ENCODE data around the gene ZNF552.

DNA sequence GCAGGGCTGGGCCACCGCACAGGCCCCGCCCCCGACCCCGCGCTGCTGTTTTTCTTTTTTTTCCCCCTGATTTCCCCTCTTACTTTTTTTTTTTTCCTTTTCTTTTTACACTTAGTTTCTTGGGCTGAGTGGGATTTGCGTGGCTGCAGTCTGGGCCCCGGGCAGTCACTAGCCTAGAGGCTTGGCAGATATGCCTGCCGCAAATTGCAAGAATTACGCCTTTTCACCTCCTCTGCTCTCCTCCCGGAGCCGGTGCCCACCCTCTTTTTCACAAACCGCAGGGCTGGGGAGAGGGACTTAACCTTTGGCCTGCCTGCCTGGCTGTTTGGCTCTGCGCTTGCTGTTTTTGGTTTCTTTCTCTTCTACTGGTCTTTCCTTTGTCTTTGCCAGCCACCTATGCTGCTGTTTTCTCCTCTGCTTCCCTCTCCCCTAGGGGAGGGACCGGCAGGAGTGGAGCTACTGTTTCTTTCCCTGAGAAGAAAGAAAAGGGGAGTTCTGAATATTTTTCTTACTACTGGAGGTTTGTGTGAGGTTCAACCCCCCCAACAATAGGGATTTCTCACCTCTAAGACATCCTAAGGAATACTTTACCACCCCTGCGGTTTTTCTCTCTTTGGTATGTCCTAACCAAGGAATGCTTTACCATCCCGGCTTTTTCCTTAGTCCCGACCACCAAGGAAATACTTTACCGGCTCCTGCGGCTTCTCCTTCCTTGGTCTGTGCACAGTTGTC lies 11.0 kb downstream of the ZNF552 start:
- no peak for TF ChIP-seq EZH2phosphoT487 (IDR thresholded peaks at IDR 0.05; ENCODE audit: low read depth)
- TF ChIP-seq, protein P1, sequence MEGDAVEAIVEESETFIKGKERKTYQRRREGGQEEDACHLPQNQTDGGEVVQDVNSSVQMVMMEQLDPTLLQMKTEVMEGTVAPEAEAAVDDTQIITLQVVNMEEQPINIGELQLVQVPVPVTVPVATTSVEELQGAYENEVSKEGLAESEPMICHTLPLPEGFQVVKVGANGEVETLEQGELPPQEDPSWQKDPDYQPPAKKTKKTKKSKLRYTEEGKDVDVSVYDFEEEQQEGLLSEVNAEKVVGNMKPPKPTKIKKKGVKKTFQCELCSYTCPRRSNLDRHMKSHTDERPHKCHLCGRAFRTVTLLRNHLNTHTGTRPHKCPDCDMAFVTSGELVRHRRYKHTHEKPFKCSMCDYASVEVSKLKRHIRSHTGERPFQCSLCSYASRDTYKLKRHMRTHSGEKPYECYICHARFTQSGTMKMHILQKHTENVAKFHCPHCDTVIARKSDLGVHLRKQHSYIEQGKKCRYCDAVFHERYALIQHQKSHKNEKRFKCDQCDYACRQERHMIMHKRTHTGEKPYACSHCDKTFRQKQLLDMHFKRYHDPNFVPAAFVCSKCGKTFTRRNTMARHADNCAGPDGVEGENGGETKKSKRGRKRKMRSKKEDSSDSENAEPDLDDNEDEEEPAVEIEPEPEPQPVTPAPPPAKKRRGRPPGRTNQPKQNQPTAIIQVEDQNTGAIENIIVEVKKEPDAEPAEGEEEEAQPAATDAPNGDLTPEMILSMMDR (IDR thresholded peaks at IDR 0.05; ENCODE audit: low read depth, low read length): no peak
